Osteocyte (in vitro differentiated cells): ENCODE measurements around the gene COX8C. TPM values are rescaled to one million over a fixed set of nuclear protein-coding genes. Genes with fewer than 3 reads are reported as not detected.

Source experiments
- DNase-seq: peaks from one replicate; pipeline ENCODE4 v3.0.0; 2021; ENCODE audit warnings: mixed read lengths; ENCODE audit not compliant: unreplicated experiment; ENCODE audit errors: extremely low spot score
- H3K27ac Mint-ChIP-seq: one replicate; pipeline ENCODE4 v1.8.0; 2021; ENCODE audit warnings: mild to moderate bottlenecking, mixed read lengths; ENCODE audit not compliant: unreplicated experiment
- H3K27me3 Mint-ChIP-seq: one replicate; pipeline ENCODE4 v1.8.0; 2021; ENCODE audit warnings: mixed read lengths; ENCODE audit not compliant: unreplicated experiment
- H3K36me3 Mint-ChIP-seq: one replicate; pipeline ENCODE4 v1.8.0; 2021; ENCODE audit warnings: mixed read lengths; ENCODE audit not compliant: unreplicated experiment
- H3K4me1 Mint-ChIP-seq: one replicate; pipeline ENCODE4 v1.8.0; 2021; ENCODE audit warnings: mixed read lengths; ENCODE audit not compliant: unreplicated experiment
- H3K4me3 Mint-ChIP-seq: one replicate; pipeline ENCODE4 v1.8.0; 2021; ENCODE audit warnings: mild to moderate bottlenecking, moderate library complexity, mixed read lengths; ENCODE audit not compliant: unreplicated experiment
- H3K9me3 Mint-ChIP-seq: one replicate; pipeline ENCODE4 v1.8.0; 2021; ENCODE audit warnings: mixed read lengths; ENCODE audit not compliant: unreplicated experiment
- total RNA-seq: library from RNA; stranded (reverse); gene quantifications from 2 replicates; pipeline ENCODE4 v1.2.1, GENCODE V29; 2021
- TF ChIP-seq, protein P1 (sequence below): fragments of 200-600 bp; sonication (generic); IDR thresholded peaks from 2 replicates; pipeline ENCODE4 v1.5.0; 2021; ENCODE audit warnings: antibody characterized with exemption, mild to moderate bottlenecking, moderate library complexity

Gene COX8C
- total RNA-seq, 1 donor from 2014 or later, result not detected

- Mint-ChIP-seq H3K27me3 (no peaks in the 10 kb centered on the region), H3K27ac (peak overlapping the region; percentile 96), H3K36me3 (no peaks in the 10 kb centered on the region), H3K9me3 (no peaks in the 10 kb centered on the region), H3K4me3 (peak overlapping the region; percentile 60), H3K4me1 (peaks cover 42% of the 10 kb centered on the region)
- TF ChIP-seq, protein P1, sequence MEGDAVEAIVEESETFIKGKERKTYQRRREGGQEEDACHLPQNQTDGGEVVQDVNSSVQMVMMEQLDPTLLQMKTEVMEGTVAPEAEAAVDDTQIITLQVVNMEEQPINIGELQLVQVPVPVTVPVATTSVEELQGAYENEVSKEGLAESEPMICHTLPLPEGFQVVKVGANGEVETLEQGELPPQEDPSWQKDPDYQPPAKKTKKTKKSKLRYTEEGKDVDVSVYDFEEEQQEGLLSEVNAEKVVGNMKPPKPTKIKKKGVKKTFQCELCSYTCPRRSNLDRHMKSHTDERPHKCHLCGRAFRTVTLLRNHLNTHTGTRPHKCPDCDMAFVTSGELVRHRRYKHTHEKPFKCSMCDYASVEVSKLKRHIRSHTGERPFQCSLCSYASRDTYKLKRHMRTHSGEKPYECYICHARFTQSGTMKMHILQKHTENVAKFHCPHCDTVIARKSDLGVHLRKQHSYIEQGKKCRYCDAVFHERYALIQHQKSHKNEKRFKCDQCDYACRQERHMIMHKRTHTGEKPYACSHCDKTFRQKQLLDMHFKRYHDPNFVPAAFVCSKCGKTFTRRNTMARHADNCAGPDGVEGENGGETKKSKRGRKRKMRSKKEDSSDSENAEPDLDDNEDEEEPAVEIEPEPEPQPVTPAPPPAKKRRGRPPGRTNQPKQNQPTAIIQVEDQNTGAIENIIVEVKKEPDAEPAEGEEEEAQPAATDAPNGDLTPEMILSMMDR, result no peak
- DNase-seq, result no peak
Measured at GRCh38 chr14:93317210-93317874, 29.6 kb upstream of the COX8C start.

DNA sequence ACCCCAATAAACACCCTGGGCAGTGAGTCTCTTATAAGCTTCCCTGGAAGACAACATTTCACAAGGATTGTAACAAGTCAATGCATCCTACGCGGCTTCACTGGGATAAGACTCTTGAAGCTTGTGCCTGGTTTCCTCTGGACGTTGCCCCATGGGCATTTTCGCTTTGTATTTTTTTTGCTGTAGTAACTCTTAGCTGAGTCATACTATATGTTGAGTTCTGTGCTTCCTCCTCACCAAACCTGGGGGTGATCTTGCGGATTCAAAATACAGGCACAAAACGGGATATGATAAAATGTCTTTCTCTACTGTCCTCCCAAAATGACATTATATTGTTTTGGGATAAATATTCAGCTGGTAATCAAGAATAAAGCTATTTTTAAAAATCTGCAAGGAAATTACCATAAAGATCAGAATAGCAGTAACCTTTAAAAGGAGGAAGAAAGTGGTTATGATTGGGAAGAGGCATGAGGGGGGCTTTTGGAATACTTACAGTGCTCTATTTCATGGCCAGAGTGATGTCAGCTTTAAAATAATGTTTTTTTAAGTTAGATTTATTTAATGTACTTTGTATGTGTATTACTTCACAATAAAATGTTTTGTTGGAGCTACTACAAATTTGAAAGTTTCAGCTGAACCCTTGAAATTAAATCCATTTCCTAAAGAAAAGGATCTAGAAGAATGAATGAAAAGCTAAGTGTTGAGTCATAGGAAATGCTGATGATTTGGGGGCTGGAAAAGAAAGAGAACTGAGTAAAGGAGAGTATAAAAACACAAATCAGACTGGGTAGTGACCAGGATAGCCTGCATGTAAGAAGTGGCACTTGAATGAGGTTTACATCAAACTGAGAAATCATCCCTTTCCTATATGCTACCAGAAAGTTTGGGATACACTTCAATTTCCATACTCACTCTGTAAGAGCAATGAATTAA, 28.8 kb upstream of the COX8C start:
- H3K9me3 Mint-ChIP-seq, result no peaks in the 10 kb centered on the region
- peak overlapping the region; percentile 96 for H3K27ac Mint-ChIP-seq
- DNase-seq, result no peak
- no peaks in the 10 kb centered on the region for H3K27me3 Mint-ChIP-seq
- peaks cover 41% of the 10 kb centered on the region for H3K4me1 Mint-ChIP-seq
- TF ChIP-seq, protein P1, result no peak
- no peaks in the 10 kb centered on the region for H3K36me3 Mint-ChIP-seq
- peak overlapping the region; percentile 60 for H3K4me3 Mint-ChIP-seq

DNA sequence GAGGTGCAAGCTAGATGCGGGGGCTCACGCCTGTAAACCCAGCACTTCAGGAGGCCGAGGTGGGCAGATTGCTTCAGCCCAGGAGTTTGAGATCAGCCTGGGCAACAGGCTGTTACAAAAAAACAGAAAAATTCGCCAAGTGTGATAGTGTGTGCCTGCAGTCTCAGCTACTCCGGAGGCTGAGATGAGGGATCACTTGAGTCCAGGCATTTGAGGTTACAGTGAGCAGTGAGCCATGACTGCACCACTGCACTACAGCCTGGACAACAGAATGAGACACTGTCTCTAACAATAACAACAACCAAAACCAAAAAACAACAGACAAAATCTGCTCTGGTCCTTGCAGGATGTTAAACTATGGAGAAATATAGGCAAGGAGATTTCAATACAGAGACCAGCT, 28.1 kb upstream of the COX8C start:
- no peaks in the 10 kb centered on the region for H3K36me3 Mint-ChIP-seq
- H3K9me3 Mint-ChIP-seq, result no peaks in the 10 kb centered on the region
- H3K27me3 Mint-ChIP-seq, result no peaks in the 10 kb centered on the region
- H3K4me1 Mint-ChIP-seq, result peaks cover 44% of the 10 kb centered on the region
- TF ChIP-seq, protein P1, result no peak
- no peak for DNase-seq
- peak overlapping the region; percentile 96 for H3K27ac Mint-ChIP-seq
- H3K4me3 Mint-ChIP-seq, result no peak overlapping the region

DNA sequence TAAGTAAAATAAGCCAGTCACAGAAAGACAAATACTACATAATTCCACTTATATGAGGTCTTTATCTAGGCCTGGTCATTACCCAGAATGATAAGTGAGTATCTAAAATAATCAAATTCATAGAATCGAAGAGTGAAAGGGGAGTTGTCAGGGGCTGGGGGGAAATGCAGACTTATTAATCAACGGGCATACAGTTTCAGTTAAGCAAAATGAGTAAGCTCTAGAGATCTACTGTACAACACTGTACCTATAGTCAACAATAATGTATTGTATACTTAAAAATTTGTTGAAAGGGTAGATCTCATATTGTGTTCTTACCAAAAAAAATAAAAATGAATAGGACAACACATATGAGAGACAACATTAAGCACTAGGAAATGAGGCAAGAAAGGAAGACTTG, 27.5 kb upstream of the COX8C start:
- peak overlapping the region; percentile 38 for H3K27ac Mint-ChIP-seq
- H3K36me3 Mint-ChIP-seq, result peaks cover under 1% of the 10 kb centered on the region
- H3K27me3 Mint-ChIP-seq, result no peaks in the 10 kb centered on the region
- no peak for DNase-seq
- TF ChIP-seq, protein P1, result no peak
- H3K9me3 Mint-ChIP-seq, result no peaks in the 10 kb centered on the region
- H3K4me3 Mint-ChIP-seq, result no peak overlapping the region
- peaks cover 44% of the 10 kb centered on the region for H3K4me1 Mint-ChIP-seq

DNA sequence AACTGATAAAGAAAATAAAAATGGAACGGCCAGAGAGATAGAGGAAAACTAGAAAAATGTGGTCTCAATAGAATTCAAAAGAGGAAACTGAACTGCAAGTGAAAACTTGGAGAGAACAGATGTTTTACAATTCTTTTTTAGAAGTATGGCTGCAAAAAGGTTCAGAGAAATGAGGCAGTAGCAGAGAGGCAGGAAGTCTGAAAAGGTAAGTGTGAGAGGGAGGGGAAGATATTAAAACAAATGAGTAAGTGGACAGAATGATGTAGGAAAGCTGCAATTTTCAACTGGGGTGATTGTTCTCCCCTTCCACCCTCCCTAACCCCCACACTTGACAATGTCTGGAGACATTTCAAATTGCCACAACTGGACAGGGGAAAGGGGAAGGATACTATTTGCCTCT, 27.0 kb upstream of the COX8C start:
- peaks cover 44% of the 10 kb centered on the region for H3K4me1 Mint-ChIP-seq
- H3K27ac Mint-ChIP-seq, result peak overlapping the region; percentile 38
- H3K4me3 Mint-ChIP-seq, result no peak overlapping the region
- no peaks in the 10 kb centered on the region for H3K27me3 Mint-ChIP-seq
- H3K9me3 Mint-ChIP-seq, result no peaks in the 10 kb centered on the region
- peaks cover 4% of the 10 kb centered on the region for H3K36me3 Mint-ChIP-seq
- DNase-seq, result no peak
- TF ChIP-seq, protein P1, result no peak
